HG02970 (cell line): ENCODE results near the gene MAF.

Experiments used
- ATAC-seq: cut with Tn5 transposase; IDR thresholded peaks from one replicate; pipeline ENCODE4 v1.9.1; 2021; ENCODE audit warnings: mild to moderate bottlenecking, moderate library complexity, moderate number of reproducible peaks; ENCODE audit not compliant: unreplicated experiment, low FRiP score

The MAF gene

DNA sequence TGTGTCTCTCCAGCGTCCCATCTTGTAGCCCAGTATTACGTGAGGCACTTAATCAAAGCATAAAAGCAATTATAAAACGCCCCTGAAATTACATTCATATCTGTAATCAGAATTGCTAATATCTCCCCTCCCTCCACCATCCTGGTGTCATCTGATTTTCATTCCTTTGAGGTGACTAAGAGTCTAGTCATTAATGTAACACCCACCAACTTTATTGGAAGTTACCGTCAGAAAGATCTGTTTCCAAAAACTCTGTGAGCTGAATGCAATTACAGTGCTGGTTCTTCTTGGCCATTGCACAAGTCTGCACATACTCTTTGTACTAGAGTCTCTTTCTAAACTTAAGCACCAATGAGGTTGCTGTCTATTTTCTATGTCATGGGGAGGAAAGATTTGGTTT, 12.5 kb upstream of the MAF start:
- no peak for ATAC-seq

- ATAC-seq, result no peak
These were observed 11.7 kb upstream of the MAF start for GRCh38 chr16:79612207-79612606.

- no peak for ATAC-seq
These were observed 10.2 kb upstream of the MAF start for GRCh38 chr16:79610771-79611170.

- no peak for ATAC-seq
These were observed 9.3 kb upstream of the MAF start for GRCh38 chr16:79609861-79610260.

DNA sequence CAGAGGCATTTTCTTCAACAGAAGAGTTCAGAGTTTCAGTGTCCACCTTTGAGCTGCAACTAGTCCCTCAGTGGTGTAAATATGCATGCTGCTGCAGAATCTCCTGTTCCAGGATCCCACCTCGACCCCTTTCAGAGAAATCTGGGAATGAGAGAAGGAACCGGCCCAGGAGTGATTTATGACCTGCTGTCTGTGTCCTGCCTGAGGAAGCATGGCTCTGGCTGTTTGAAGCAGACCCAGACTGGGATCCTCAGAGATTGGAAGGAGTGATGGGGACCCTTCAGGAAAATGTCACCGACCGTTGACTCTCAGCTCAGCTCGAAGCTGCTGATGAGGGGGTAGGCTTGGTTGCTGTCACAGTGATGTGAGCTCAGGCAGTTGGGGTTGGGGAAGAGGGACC, 8.4 kb upstream of the MAF start:
- no peak for ATAC-seq

GRCh38 chr16:79607587-79607986, 7.0 kb upstream of the MAF start:
- no peak for ATAC-seq

DNA sequence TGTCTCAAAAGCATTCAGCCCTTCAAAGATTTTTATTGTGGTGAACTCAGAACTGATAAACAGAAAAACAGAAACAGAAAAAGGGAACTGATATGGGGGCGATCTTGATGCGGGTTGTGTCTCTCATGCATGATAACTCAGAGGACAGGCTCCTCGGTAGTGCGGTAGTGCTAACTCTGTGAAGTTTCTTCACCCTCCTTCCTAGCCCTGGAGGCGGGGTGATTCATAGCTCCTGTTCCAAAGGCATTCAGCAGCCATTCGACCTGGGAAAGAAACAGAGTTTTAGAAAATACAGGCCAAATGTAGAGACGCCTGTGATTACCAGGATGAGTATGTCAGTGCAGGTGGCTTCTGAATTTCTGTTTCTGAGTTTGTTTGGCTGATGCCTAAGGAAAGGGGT, 5.5 kb upstream of the MAF start:
- no peak for ATAC-seq

DNA sequence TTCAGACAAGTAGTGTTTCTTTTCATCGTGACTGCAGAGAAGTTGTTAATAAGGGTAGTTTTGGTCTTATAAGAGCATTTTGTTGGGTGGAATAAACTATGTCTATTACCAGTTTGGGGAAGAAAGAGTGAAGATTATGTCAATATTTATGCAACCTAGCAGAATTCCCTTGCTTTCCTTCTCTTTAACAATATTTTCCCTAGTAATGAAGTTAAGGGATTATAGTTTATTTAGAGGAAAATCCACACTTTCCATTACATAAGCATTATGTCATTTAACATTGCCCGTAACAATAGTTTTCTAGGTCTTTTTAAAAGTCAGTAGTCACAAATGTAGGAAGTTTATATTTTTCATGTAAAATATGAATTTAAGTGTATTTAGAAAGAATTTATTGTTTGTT, 2.5 kb upstream of the MAF start:
- ATAC-seq, result no peak

DNA sequence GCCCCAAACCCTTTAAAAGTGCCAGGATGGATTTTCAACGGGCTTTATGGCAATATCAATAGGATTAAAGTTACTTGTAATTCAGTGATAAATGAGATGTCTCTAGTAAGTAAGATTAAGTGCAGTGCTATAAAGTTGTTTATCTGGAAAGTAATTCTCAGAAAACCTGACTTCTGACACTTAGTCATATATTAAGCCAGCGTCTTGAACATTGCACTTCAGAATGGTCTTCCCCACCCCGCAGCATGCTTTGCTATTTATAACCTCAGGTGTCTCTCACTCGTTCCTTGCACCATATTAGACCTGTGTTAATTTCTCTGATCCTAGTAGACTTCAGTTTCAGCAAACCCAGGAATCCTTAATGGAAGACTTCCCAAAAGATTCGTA, 2.1 kb upstream of the MAF start:
- ATAC-seq, result no peak

DNA sequence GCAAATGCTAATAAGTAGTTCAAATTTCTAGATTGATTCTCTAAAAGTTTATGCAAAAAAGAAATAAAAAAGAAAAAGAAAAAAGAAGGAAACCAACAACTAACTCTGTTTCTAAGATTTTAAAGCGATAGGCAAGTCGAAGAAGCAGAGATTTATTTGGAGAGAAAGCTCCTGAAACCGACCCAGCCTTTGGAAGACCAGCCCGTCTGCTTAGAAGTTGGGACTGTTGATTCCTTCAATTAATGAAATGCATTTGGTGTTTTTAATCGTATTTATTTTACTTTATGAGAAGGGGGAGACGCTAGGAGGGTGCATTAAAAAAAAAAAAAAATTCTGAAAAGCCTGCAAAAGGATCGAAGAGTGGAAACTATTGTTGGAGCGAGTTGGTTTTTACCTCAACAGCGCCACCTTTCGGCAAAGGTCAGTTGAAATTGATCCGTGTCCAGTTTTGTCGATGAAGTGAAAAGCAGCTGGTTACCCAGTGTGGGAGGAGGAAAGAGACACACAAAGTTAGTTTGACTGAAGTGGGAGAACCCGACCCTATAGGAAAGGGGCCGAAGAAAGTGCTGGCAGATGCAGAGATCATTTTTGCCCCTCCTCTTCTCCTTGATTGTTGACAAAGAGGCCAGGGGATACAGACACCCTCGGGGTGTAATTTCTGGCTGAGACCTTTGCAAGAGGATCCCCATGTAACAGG, 1.5 kb upstream of the MAF start:
- ATAC-seq, result no peak

- no peak for ATAC-seq
These were observed 774 bp upstream of the MAF start for GRCh38 chr16:79601092-79601930.

- ATAC-seq, result no peak
These were observed 500 bp downstream of the MAF start for GRCh38 chr16:79599837-79600637.

GRCh38 chr16:79599256-79599836, 1.2 kb downstream of the MAF start:
- no peak for ATAC-seq

- no peak for ATAC-seq
These were observed 2.0 kb downstream of the MAF start for GRCh38 chr16:79598348-79599181.

- no peak for ATAC-seq
These were observed 2.5 kb downstream of the MAF start for GRCh38 chr16:79598063-79598347.

DNA sequence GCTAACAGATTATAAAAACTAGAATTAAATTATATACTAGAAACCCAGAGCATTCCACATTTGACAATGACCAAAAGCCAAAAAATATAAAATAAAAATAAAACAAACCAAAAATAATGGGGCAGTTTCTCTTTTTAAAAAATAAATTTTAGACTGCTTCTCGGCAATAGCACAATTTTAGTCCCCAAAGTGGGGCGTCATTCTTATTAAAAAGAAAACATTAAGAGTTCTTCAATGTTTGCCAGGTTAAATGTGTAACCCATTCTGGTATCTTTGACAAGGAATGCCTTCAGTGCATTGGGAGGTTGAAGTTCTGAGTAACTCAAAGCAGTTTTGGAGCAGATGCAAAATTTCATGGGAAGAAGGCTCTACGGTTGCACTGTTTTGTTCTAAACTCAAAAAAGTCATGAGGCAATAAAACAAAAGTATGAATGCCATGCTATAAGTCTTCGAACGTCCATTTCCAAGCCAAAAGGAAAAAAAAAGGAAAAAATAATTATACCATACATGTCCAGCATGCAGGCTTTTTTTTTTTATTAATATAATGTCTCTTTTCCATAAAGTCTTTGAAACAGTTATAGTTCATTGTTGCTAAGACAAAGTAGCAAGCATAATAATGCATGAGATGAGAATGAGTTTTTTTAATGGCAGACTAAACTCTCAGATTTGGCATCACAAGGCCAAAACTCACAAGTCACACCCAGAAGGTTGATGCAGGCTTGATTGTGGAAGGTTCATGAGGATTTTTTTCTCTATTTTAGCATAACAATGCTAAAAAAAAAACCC, 3.1 kb downstream of the MAF start:
- no peak for ATAC-seq

GRCh38 chr16:79595931-79596450, 4.5 kb downstream of the MAF start:
- ATAC-seq, result no peak

DNA sequence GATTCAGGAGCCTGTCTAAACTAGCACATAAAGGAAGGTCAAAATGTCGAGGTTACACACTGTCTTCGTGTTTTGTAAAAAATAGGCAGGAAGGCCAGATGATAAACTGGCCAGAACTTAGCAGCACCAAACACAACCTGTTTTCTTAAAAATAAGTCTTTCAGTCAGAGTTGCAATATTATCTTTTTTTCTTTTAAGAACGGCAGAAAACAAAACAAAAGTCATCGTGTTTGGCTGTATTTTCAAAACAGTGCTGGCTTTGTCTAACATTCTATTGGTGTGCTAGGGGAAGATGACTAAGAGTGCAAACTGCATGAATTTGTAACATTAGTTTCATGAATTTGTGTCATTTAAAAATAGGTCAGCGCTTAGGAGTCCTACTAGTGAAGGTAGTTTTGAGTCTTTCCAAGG, 5.3 kb downstream of the MAF start:
- ATAC-seq, result no peak

GRCh38 chr16:79593754-79594153, 6.8 kb downstream of the MAF start:
- no peak for ATAC-seq
